Breast epithelium (tissue), 4 donors: Measurements from ENCODE around the gene INS. TPM values are rescaled to one million over a fixed set of nuclear protein-coding genes. Genes with fewer than 3 reads are reported as not detected.
A peak's percentile ranks its signal among the peaks of the same experiment; 100 is the strongest.

Source experiments
- DNase-seq, 2 donors: peaks; one replicate each; pipeline ENCODE4 v3.0.0-alpha.2; 2019; ENCODE audit warnings: low spot score in 2 of 2
- H3K27ac ChIP-seq, 2 donors: fragments of 200-600 bp; sonication (generic) in 1 of 2; one replicate each; pipeline ENCODE4 v1.5.1; 2016 to 2019; ENCODE audit warnings: mild to moderate bottlenecking in 1 of 2
- H3K27me3 ChIP-seq, 2 donors: fragments of 200-600 bp; sonication (generic) in 1 of 2; one replicate each; pipeline versions ENCODE4 v1.5.1 to v1.6.0; 2017 to 2019; ENCODE audit warnings: control low read depth in 1 of 2, mild to moderate bottlenecking in 1 of 2
- H3K36me3 ChIP-seq: fragments of 200-600 bp; one replicate; pipeline ENCODE4 v1.5.1; 2019
- H3K4me1 ChIP-seq, 2 donors: fragments of 200-600 bp; sonication (generic); one replicate each; pipeline ENCODE4 v1.5.1; 2016 to 2019; ENCODE audit warnings: control low read depth in 1 of 2
- H3K4me3 ChIP-seq, 3 donors: fragments of 200-600 bp; sonication (generic); 1 replicate in 2 of 3; 2 replicates in 1 of 3; pipeline ENCODE4 v1.5.1; 2016 to 2019; ENCODE audit warnings: mild to moderate bottlenecking in 3 of 3, moderate library complexity in 2 of 3
- H3K9me3 ChIP-seq, 2 donors: fragments of 200-600 bp; sonication (generic) in 1 of 2; one replicate each; pipeline ENCODE4 v1.5.1; 2016 to 2019; ENCODE audit warnings: control low read depth in 1 of 2
- POLR2A ChIP-seq: fragments of 450-650 bp; IDR thresholded peaks from one replicate; pipeline ENCODE4 v1.6.1; 2016; ENCODE audit warnings: antibody characterized with exemption, mild to moderate bottlenecking, moderate library complexity
- POLR2AphosphoS5 ChIP-seq, 3 donors: sonication (generic); formaldehyde crosslinking; IDR thresholded peaks; one replicate each; pipeline ENCODE4 v1.6.1; 2017; ENCODE audit warnings: antibody characterized with exemption in 3 of 3
- intact Hi-C: fragments of 100-400 bp; cut with DNase I; formaldehyde crosslinking; loops from one replicate; pipeline ENCODE4 v1.15.1; 2023; ENCODE audit warnings: low total_unique reads
- total RNA-seq, 3 donors: library from RNA; depleted of rRNA; stranded (reverse); fragments of >200 nt; gene quantifications; one replicate each; pipeline ENCODE4 v1.1.0, GENCODE V29; 2016
- TF ChIP-seq, protein P1 (sequence below), 3 donors: fragments of 450-650 bp; IDR thresholded peaks; one replicate each; pipeline ENCODE4 v1.5.1; 2016 to 2017; ENCODE audit warnings: antibody characterized with exemption in 3 of 3, mild to moderate bottlenecking in 3 of 3, moderate library complexity in 3 of 3

INS gene
- total RNA-seq, 3 donors from 2014 or later: not detected

DNA sequence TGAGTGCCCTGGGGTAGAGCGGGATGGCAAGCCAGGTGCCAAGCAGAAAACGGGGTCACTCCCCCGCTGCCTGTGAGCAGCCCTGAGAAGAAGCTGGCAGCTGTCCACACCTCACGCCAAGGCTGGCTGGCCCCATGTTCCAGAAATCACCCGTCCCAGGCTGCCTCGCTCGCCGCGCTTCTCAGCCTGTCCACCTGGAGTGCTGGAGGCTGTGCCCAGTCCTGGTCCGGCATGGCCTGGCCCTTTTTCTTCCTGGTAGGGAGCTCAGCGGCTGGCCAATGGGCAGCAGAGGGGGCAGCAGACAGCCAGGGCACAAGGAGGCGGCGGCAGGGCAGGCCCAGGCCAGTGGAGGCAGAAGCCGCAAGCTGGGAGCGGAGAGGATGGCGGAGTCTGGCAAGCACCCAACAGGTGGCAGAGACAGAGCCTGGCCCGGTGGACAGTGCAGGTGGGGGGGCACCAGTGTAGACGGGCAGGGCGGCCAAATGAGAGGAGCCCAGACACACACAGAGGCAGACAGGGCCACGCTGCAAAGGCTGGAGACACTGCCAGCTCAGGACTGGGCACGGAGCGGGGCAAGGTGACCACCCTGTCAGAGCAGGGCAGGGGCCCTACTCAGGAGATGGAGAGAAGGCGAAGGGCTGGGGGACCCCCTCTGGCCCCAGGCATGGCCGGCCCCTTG, 47.8 kb upstream of the INS start:
- peak overlapping the region in 1 of 2 donors; percentile 61 for H3K27ac ChIP-seq
- peak overlapping the region in 1 of 3 donors; percentile 37 for H3K4me3 ChIP-seq
- H3K36me3 ChIP-seq: no peaks in the 10 kb centered on the region
- peaks cover 7 to 10% of the 10 kb centered on the region in 2 donors for H3K4me1 ChIP-seq
- intact Hi-C loops: no loop called here
- TF ChIP-seq, protein P1, sequence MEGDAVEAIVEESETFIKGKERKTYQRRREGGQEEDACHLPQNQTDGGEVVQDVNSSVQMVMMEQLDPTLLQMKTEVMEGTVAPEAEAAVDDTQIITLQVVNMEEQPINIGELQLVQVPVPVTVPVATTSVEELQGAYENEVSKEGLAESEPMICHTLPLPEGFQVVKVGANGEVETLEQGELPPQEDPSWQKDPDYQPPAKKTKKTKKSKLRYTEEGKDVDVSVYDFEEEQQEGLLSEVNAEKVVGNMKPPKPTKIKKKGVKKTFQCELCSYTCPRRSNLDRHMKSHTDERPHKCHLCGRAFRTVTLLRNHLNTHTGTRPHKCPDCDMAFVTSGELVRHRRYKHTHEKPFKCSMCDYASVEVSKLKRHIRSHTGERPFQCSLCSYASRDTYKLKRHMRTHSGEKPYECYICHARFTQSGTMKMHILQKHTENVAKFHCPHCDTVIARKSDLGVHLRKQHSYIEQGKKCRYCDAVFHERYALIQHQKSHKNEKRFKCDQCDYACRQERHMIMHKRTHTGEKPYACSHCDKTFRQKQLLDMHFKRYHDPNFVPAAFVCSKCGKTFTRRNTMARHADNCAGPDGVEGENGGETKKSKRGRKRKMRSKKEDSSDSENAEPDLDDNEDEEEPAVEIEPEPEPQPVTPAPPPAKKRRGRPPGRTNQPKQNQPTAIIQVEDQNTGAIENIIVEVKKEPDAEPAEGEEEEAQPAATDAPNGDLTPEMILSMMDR (IDR thresholded peaks at IDR 0.05): peak; percentile 13 to 55 (median 35)
- TF ChIP-seq POLR2AphosphoS5 (IDR thresholded peaks at IDR 0.05) (no peak), POLR2A (no peak)
- H3K9me3 ChIP-seq: no peaks in the 10 kb centered on the region
- H3K27me3 ChIP-seq: no peaks in the 10 kb centered on the region
- DNase-seq: peak; percentile 57 to 68

DNA sequence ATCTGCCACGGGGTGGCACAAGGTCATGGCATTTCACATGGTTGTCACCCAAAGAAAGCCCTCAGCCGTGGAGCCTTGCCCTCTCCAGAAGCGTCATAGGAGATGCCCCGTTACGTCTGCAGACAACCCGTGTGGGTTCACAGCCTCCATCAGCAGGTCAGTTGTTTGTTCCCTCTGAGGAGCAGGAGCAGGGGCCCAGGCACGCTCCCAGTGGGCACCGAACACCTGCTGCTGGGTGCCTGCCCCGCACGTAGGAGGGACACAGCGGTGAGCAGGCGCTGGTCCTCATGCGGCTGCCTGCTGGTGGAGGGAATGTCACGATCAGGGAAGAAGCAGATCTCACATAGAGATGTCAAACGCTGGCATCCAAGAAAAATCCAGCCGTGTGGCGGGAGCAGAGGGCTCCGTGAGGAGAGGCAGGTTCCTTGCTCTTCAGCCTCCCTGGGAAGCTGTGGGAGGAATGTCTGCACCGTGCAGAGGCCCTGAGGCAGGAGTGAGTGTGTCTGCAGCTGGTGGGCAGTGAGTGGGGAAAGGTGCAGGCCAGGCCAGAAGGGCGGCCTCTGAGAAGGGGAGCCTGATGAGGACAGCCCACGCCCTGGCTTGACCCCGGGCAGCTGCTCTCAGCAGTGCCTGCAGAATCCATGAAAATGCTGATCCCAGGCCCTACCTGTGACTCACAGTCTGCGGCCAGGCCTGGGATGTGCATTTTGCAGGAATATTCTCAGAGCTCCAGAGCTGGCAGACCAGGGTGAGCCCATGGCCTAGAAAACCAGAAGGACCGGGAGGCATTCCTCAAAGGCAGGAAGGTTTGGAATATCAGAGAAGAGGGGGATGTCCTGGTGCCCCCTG, 47.0 kb upstream of the INS start:
- no peaks in the 10 kb centered on the region for H3K9me3 ChIP-seq
- intact Hi-C loops: no loop called here
- peak; percentile 16 to 35 for DNase-seq
- peak overlapping the region in 1 of 2 donors; percentile 61 for H3K27ac ChIP-seq
- H3K27me3 ChIP-seq: no peaks in the 10 kb centered on the region
- no peak for TF ChIP-seq POLR2AphosphoS5 (IDR thresholded peaks at IDR 0.05)
- TF ChIP-seq POLR2A: no peak
- TF ChIP-seq, protein P1 (IDR thresholded peaks at IDR 0.05): no peak
- no peaks in the 10 kb centered on the region for H3K36me3 ChIP-seq
- H3K4me3 ChIP-seq: no peak overlapping the region
- H3K4me1 ChIP-seq: peaks cover 7 to 11% of the 10 kb centered on the region in 2 donors

DNA sequence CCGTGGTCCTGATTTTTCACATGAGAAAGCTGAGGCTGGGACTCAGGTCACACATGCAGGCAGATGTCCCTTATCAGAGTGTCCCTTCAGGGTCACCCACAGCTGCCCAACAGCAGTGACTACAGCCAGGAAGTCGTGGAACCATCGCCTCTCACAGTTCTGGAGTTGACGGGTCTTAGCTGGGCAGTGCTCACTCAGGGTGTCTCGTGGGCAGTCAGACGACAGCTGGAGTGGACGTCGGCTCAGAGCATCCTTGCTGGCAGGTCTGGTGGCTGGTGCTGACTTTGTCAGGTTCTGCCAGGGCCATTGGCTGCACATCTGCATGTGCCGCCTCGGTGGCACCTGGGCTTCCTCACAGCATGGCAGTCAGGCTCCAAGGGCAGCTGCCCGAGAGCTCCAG, 46.2 kb upstream of the INS start:
- no peak overlapping the region for H3K27ac ChIP-seq
- DNase-seq: peak in 1 of 2 donors; percentile 47
- no peaks in the 10 kb centered on the region for H3K36me3 ChIP-seq
- H3K27me3 ChIP-seq: no peaks in the 10 kb centered on the region
- no peak overlapping the region for H3K4me3 ChIP-seq
- no peak for TF ChIP-seq POLR2AphosphoS5 (IDR thresholded peaks at IDR 0.05)
- TF ChIP-seq, protein P1 (IDR thresholded peaks at IDR 0.05): no peak
- TF ChIP-seq POLR2A: no peak
- no peaks in the 10 kb centered on the region for H3K9me3 ChIP-seq
- H3K4me1 ChIP-seq: peaks cover 7 to 16% of the 10 kb centered on the region in 2 donors
- intact Hi-C loops: no loop called here

DNA sequence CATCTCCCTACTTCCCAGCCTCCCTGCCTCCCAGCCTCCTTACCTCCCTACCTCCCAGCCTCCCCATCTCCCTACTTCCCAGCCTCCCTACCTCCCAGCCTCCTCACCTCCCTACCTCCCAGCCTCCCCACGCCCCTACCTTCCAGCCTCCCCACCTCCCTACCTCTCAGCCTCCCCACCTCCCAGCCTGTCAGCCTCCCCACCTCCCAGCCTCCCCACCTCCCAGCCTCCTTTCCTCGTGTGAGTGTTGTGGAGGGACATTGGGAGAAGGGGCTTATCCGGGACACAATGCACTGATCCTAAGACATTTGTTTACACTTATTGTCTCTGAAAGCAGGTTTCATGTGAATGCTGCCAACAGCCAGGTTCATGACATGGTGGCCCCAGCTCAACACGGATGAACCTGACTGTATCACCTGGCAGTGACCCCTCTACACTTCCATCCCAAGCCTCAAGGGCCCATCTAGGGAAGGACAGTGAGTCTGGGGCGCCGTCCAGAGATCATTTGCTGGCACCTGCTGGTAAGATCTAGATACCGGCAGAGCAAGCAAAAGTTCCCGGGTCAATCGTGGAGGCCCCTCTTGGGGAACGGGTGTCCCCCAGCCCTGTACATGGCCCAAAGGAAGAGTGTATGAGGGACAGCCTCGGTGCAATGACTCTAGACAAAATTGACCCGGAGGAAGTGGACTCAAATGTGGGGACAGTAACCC, 45.1 kb upstream of the INS start:
- DNase-seq: peak; percentile 7 to 31
- intact Hi-C loops: no loop called here
- Histone ChIP-seq H3K9me3 (no peaks in the 10 kb centered on the region), H3K4me1 (peaks cover 7 to 16% of the 10 kb centered on the region in 2 donors), H3K27me3 (no peaks in the 10 kb centered on the region), H3K27ac (no peak overlapping the region), H3K4me3 (no peak overlapping the region), H3K36me3 (no peaks in the 10 kb centered on the region)
- TF ChIP-seq POLR2AphosphoS5 (IDR thresholded peaks at IDR 0.05) (no peak), POLR2A (no peak)
- TF ChIP-seq, protein P1 (IDR thresholded peaks at IDR 0.05): no peak
